GM19438 (cell line): ENCODE results near the gene WNT10A.

Source experiments
- ATAC-seq: cut with Tn5 transposase; IDR thresholded peaks from one replicate; pipeline ENCODE4 v1.9.1; 2021; ENCODE audit warnings: low read depth; ENCODE audit not compliant: unreplicated experiment

The WNT10A gene

DNA sequence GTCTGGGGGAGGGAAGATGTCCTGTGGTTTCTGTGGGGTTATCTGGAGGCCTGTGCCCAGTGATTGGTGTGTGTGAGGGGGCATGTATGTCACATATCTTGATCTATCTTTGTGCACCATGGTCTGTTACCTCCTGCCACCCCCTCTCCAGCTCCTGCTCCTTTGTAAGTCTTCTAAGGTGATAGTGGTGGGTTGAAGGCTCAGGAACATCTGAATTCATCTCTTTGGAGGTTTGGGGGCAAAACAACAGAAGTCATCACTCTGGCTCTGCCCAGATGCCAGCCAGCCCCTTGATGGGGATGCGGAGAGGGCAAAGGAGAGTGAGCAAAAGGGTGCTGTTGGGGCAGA lies 23.8 kb upstream of the WNT10A start:
- ATAC-seq, result no peak

DNA sequence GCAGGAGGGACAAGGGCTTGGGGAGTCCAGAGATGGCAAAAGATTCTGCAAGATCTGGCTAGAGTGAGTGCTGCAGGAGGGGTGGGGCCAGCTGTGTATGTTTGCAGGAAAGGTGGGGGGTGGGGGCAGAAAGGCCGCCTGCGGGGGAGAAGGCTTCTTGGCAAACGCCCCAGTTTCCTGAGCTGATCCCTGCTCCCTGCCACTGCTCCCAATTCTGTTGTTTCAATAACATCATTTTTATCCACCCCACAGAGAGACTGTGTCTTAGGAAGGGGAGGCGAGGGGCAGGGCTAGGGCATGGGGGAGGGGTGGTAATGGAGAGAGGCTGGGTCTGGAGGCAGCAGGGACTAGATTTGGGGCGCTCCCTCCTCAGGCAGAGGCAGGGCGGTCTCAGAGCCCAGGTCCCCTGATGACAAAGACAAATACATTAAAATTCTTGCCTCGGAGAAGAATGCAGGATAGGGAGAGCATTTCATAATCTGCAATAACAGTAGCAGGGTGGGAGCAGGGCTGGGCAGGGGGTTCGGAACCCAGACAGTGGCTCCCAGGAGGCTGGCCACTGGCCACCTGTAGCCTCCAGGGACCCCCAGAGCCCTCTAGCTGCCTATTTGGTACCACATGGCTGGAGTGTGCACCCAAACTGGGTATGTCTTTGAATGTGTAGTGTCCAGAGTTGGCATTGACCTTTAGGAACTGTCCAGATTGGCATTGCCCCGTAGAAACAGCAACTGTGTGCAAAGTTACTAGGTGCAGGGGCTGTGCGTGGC lies 23.1 kb upstream of the WNT10A start:
- ATAC-seq, result no peak

DNA sequence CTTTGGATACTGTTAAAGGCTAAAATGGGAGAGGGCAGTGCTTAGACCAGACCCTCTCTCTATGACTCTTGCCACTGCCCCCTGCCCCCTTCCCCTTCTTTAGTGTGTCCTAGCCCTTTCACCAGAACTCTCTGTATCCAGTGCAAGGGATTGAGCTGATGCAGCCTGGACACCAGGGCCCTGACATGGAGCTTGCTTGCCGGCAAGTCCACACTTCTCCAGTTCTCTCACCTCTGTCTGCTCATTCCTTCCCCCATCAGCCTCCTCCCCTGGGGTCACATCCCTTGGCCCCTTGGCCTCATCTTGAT lies 22.6 kb upstream of the WNT10A start:
- no peak for ATAC-seq

DNA sequence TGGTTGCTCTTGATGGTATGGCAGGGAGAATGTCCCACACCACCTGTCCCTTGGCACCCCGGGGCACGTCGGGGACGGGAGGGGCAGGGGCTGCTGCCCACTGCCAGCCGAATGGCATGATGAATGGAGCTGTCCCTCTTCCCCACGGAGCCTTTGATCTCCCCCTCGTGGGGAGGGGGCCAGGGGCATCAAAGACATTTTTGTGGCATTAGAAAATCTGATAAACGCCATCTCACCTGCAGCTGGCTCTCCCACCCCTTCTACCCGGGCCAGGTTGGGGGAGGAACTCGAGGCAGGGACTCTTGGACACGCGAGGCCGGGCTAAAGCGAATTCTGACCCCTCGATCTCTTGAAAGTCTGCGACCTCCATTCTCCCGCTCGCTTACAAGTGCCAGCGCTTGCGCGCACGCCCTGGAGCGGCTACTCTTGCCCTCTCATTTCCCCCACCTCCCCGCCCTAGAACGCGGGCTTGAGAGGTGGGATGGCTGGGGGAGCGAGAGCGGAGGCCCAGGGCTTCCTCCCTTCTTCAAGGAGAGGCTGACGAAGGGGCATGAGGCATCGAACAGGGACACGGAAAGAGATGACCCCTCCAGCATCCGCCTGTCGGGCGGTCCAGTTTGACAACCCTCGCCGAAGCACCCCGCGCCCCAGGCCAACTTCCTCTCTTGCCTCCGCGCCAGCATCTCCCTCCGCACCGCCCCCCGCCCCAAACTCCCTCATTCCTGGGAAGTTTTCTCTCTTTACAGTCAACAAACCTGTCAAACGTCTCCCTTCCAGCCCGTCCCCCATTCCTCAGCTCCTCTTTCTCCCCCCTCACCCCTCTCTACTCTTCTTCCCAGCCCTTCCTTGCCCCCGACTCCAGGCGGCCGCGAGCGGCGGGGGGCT lies 21.7 kb upstream of the WNT10A start:
- no peak for ATAC-seq

DNA sequence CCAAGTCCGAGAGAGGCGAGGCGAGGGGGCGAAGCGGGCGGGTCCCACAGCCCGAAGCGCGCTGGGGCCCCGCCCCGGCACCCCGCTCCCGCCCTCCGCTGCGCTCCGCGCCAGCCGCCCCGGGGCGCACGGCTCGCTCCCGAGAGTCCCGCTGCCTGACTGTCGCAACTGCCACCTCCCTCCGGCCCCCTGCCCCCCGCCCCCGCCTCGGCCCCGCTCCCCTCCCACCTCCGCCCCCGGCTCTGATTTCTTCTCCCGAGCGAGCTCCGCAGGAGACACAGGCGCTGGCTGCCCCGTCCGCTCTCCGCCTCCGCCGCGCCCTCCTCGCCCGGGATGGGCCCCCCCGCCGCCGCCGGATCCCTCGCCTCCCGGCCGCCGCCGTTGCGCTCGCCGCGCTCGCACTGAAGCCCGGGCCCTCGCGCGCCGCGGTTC lies 21.1 kb upstream of the WNT10A start, which contains the start of gene WNT6:
WNT6 (plus strand) TSS at position 250 of the 432 bp plus-strand sequence. CDS start 233 bp downstream, outside the sequence.
- ATAC-seq, result no peak

DNA sequence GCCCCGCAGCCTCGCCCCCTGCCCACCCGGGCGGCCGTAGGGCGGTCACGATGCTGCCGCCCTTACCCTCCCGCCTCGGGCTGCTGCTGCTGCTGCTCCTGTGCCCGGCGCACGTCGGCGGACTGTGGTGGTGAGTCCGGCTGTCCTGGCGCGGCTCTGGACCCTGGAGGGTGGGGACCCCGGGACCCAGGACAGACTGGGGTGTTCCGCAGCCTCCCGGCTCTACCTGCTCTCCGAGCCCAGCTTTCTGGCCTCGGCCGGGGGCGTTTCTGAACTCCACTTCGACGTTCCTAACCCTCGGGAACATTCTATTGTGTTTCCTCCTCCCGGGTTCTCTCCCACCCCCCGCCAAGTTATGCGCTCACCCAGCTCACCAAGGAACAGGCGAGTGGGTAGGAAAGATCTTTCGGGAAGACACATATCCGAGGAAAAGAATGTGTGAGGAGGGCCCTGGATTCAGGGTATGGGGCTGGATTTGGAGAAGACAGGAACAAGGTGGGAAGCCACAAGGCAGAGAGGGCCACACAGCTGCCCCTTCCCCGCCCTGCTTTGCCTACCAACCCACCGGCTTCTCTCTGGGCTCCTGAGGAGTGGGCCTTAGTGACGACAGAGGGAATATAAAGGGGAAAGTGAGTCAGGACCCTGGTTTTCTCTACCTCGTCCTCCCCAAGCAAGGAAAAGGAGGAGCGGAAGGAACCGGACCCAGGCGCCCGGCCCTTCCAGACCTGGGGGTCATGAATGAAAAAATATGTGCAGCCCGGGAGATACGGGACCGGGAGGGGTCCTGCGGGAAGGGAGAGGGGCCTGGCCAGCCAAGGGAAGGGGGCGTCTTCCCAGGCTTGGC lies 20.4 kb upstream of the WNT10A start:
- no peak for ATAC-seq

DNA sequence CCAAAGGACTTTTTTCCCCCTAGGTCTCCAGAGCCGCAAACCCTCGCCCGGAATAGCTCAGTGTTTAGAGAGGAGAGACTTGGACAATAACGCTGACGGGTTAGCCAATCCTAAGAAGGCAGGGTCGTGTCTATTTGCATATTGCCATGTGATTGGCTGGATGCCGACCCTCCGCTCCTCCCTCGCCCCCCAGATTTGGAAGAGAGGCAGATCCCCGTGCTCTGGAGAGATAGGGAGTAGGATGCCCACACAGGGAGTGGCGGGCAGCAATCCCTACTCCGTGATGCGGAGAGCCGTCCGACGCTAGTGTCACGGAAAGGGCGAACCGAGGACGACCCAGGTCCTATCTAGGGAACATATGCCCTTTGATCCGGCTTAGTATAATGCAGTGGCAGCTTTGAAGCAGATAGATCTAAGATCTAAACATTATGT lies 19.7 kb upstream of the WNT10A start:
- no peak for ATAC-seq

DNA sequence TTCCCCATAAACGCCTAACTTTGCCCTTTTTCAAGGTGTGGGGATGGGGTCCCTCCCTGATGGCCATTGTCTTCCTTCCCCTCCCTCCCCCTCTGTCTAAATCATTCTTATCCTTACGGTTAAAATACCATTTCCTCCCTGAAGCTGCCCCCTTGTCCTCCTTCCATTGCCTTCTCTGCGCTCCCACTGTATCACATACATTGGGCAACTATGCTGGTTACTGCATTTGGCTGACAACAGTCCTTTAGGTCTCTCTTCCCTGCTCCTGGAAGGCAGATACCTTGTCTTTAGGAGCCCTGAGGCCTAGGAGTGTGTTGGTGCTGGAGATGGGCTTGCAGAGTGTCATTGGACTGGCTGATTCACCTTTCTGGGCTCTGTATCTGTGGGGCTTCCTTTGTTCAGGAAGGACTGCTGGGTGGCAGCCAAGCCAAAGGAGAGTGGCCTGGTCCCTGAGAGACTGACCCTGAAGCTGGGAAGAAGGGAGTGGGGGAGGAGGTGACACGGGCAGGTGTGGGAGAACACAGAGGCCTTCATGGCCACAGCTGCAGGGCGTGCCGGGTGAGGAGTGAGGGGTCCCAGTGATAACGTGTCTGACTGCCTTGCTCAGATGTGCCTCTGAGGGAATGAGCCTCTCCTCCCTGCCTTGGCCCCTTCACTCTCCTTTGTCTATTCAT lies 18.9 kb upstream of the WNT10A start:
- ATAC-seq, result no peak

DNA sequence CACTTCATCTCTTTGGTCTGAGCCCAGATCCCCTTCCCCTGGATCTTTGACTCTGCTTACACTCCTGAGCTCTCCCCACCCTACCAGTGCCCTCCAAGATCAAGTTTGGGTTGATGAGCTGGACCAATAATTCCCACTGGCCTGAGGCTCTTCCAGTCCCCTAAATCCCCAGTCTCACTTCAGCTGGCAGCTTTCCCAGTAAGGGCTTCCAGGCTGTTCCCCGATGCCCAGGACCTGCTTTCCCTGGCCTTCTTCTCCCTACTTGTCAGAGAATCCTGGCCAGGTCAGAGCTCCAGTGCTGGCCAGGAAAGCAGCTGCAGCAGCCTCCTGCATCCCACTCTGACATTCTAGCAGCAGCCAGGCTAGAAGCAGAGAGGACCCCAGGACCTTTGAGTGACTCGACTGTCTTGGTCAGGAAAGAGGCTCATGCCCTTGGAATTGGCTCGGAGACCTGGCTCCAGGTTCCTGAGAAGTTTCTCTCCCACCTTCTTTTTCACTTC lies 17.6 kb upstream of the WNT10A start:
- ATAC-seq, result no peak

DNA sequence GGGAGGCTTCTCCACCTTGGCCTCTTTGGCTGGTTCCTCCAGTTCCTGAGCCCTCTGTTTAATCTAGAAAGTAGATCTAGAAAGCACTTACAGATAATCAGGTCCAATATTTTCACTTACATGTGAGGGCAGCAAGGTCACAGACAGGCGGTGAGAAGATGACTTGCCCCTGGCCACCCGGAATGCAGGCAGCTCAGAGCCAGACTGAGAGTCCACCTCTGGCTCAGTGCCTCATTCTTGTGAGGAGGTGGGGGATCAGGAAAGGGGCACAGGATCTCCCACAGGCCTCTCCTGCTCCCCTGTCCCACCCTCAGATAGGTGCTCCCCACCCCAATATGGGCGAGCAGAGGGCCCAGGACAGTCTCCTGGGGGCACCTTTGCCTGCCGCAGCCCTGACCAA lies 15.3 kb upstream of the WNT10A start:
- no peak for ATAC-seq

DNA sequence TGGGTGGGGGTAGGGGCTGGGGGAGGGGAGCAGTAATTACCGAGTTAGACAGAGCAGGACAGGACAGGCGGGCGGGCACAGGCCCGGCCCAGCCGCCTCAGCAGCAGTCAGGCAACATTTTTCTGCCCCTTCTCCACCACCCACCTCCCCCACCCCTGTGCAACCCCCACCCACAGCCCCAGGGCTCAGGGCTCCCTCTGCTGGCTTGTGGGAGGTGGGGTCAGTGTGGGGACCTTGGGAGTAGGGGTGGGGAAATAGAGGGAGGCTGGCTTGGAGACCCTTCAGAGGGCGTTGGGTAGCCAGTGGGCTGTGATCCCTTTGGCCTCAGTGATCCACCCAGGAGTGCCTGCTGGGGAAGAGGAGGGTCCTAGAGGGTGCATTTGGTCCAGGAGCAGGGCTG lies 14.7 kb upstream of the WNT10A start:
- ATAC-seq, result no peak

DNA sequence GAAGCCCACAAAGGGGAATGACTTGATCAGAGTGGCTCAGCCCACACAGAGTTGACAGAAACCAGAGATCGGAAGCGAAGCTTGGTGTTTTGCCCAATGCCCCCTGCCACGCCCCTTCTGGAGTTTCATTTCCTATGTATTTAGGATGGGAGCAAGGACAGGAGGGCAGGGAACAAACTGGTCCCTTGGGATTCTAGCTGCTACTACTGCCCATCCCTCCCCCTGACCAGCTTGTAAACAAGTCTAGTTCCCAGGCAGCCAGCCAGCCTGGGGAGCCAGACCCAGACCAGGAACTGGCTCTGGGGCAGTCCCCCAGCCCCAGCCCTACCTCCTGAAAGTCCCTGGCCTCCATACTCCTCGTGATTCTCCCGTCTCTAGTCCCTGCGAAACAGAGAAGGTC lies 12.8 kb upstream of the WNT10A start:
- no peak for ATAC-seq

DNA sequence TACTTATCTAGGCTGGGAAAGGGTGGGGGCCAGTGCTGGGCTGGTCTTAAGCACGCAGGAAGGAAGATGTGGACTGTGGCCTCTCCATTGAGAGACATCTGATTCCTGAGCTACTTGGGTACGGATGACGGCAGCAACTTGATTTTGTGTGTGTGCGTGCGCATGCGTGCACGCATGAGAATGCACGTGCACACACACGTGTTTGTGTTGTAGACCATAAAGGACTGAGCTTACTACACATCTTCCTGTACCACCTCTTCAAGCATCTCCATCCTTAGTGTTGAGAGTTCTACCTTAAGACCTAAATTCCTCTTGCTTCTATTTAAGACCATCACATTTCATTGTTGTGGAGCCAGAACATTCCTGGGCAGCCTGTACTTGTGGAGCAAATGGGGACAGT lies 11.6 kb upstream of the WNT10A start:
- no peak for ATAC-seq

DNA sequence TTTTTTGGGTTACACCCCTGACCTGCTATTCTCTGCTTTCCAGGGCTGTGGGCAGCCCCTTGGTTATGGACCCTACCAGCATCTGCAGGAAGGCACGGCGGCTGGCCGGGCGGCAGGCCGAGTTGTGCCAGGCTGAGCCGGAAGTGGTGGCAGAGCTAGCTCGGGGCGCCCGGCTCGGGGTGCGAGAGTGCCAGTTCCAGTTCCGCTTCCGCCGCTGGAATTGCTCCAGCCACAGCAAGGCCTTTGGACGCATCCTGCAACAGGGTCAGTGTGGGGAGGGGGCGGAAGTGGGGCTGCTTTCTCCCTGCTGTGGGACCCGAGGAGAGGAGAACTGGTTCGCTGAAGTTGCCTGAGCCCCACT lies 9.7 kb upstream of the WNT10A start:
- no peak for ATAC-seq

DNA sequence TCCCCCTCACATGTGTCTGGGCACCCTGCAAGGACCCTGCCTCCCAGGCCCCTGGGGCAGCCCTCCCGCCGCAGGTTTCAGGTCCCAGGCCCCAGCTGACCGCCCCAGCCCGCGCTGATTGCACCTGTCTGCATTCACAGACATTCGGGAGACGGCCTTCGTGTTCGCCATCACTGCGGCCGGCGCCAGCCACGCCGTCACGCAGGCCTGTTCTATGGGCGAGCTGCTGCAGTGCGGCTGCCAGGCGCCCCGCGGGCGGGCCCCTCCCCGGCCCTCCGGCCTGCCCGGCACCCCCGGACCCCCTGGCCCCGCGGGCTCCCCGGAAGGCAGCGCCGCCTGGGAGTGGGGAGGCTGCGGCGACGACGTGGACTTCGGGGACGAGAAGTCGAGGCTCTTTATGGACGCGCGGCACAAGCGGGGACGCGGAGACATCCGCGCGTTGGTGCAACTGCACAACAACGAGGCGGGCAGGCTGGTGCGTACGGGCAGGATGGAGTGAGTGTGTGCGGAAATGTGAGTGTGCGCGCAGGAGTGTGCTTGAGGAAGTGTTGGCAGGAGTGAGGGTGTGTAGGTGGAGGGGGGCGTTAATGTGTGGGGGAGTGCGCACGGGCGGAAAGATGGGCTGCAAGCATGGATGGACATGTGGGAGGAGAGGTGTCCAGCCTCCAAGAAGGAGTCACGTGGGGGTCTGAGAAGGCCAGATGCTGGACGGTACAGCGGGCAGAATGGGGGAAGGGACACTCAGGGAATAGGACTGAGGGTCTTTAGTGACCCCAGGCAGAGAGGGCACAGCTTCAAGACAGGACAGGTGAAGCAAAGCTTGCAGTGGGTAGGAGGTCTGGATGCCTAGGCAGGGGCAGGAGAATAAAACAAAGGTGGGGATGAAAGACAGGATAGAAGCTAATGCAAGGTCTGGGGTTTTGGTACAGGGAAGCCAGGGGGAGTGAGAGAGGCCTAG lies 9.0 kb upstream of the WNT10A start:
- no peak for ATAC-seq

DNA sequence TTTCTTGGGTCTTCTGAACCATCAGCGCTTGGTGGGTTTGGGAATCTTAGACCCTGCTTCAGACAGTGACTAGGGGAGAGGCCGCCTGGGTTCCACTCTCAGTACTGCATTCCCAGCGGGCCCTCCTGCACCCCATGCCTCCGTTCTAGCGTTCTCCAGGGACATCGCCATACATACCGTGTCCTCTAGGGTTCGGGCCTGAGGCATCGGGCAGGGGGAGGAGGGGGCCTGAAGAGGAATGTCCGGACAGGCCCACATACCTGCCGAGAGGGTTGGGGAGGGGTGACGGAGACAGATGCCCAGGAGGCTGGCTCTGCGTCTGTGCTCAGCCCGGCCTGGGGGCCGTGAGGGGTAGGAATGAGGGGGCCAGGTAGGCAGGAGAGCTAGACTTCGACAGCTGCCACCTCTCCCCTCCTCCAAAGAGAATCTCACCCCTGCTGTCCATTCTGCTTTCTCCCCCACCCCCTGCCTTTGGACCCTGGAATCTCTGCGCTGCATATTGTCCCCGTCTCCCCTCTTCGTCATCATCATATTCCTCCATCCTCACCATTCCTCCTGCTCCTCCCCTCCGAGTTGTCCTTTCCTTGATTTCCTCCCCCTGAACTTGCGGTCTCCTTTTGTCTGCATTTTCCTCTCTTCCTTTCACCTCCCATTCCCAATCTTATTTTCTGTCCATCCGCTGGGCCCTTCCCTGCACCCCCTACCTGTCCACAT lies 7.8 kb upstream of the WNT10A start:
- ATAC-seq, result no peak

DNA sequence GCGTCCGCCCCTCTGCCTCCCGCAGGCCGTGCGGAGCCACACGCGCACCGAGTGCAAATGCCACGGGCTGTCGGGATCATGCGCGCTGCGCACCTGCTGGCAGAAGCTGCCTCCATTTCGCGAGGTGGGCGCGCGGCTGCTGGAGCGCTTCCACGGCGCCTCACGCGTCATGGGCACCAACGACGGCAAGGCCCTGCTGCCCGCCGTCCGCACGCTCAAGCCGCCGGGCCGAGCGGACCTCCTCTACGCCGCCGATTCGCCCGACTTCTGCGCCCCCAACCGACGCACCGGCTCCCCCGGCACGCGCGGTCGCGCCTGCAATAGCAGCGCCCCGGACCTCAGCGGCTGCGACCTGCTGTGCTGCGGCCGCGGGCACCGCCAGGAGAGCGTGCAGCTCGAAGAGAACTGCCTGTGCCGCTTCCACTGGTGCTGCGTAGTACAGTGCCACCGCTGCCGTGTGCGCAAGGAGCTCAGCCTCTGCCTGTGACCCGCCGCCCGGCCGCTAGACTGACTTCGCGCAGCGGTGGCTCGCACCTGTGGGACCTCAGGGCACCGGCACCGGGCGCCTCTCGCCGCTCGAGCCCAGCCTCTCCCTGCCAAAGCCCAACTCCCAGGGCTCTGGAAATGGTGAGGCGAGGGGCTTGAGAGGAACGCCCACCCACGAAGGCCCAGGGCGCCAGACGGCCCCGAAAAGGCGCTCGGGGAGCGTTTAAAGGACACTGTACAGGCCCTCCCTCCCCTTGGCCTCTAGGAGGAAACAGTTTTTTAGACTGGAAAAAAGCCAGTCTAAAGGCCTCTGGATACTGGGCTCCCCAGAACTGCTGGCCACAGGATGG lies 7.1 kb upstream of the WNT10A start:
- no peak for ATAC-seq
